ENCODE results near the gene RNASEH1.
A peak's percentile ranks its signal among the peaks of the same experiment; 100 is the strongest.

RNASEH1 gene

GRCh38 chr2:3558205-3559014 lies at the start of gene RNASEH1:
Gene RNASEH1, minus strand, starts transcription at chr2:3558333. Its CDS starts 73 bp downstream, at chr2:3558260.
- DNase-seq (ENCODE audit: low spot score): peak; percentile 98

- no peak for DNase-seq (ENCODE audit: low spot score)
Measured at GRCh38 chr2:3606370-3607201, 48.5 kb upstream of the RNASEH1 start.

GRCh38 chr2:3606028-3606369 lies 47.9 kb upstream of the RNASEH1 start:
- DNase-seq (ENCODE audit: low spot score): no peak

GRCh38 chr2:3604991-3605961 lies 47.1 kb upstream of the RNASEH1 start:
- DNase-seq (ENCODE audit: low spot score): peak; percentile 31

GRCh38 chr2:3604207-3604877 lies 46.2 kb upstream of the RNASEH1 start:
- DNase-seq (ENCODE audit: low spot score): no peak

GRCh38 chr2:3603536-3604206 lies 45.5 kb upstream of the RNASEH1 start:
- DNase-seq (ENCODE audit: low spot score): no peak

- DNase-seq (ENCODE audit: low spot score): no peak
Measured at GRCh38 chr2:3602553-3603339, 44.6 kb upstream of the RNASEH1 start.

- DNase-seq (ENCODE audit: low spot score): no peak
Measured at GRCh38 chr2:3601561-3602271, 43.6 kb upstream of the RNASEH1 start.

GRCh38 chr2:3600256-3600855 lies 42.2 kb upstream of the RNASEH1 start:
- no peak for DNase-seq (ENCODE audit: low spot score)

- DNase-seq (ENCODE audit: low spot score): no peak
Measured at GRCh38 chr2:3598912-3599854, 41.0 kb upstream of the RNASEH1 start.

GRCh38 chr2:3598197-3598910 lies 40.2 kb upstream of the RNASEH1 start:
- no peak for DNase-seq (ENCODE audit: low spot score)

GRCh38 chr2:3597567-3597966 lies 39.4 kb upstream of the RNASEH1 start:
- no peak for DNase-seq (ENCODE audit: low spot score)

- DNase-seq (ENCODE audit: low spot score): no peak
Measured at GRCh38 chr2:3596901-3597417, 38.8 kb upstream of the RNASEH1 start.

- no peak for DNase-seq (ENCODE audit: low spot score)
Measured at GRCh38 chr2:3595985-3596384, 37.9 kb upstream of the RNASEH1 start.

- no peak for DNase-seq (ENCODE audit: low spot score)
Measured at GRCh38 chr2:3595404-3595803, 37.3 kb upstream of the RNASEH1 start.

GRCh38 chr2:3594493-3595281 lies 36.6 kb upstream of the RNASEH1 start, which contains the start of gene COLEC11:
Gene COLEC11, plus strand, starts transcription at chr2:3595112. Its CDS starts 9,229 bp downstream, at chr2:3604341.
- DNase-seq (ENCODE audit: low spot score): no peak

All from NAMALWA (cell line).